GDM1 (cell line): Measurements from ENCODE around the gene USP48.
"Not testable (repeated sequence)": the region's sequence is repeated elsewhere in the genome, so short reads cannot be mapped to it uniquely, and the experiment has no call there.

Experiments used
- DNase-seq: peaks from one replicate; lab custom pipeline; 2025; lab: John Stamatoyannopoulos, UW

Gene USP48

DNA sequence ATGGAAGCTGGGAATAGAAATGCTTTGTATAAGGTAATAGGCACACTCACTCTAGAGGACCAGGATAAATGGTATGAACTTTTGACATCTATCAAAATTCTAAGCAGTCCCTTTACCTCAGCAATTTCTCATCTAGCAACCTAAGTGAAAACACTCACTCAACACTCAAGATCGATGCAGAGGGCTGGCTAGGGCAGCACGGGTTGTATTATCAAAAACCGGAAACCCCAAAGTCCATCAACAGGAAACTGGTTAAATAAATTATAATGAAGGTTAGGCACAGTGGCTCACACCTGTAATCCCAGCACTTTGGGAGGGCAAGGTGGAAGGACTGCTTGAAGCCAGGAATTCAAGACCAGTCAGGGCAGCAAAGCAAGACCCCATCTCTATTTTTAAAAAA is 9.4 kb downstream of the USP48 start:
- DNase-seq: no peak

DNA sequence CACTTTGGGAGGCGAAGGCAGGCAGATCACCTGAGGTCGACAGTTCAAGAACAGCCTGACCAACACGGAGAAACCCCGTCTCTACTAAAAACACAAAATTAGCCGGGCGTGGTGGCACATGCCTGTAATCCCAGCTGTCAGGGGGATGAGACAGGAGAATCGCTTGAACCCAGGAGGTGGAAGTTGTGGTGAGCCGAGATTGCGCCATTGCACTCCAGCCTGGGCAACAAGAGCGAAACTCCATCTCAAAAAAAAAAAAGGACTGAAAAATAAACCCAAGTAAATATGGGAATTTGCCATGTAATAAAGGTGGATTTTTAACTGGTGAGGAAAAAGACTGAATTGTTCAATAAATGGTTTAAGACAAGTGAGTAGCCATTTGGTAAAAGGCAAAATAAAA is 11.3 kb downstream of the USP48 start:
- not testable (repeated sequence) for DNase-seq

DNA sequence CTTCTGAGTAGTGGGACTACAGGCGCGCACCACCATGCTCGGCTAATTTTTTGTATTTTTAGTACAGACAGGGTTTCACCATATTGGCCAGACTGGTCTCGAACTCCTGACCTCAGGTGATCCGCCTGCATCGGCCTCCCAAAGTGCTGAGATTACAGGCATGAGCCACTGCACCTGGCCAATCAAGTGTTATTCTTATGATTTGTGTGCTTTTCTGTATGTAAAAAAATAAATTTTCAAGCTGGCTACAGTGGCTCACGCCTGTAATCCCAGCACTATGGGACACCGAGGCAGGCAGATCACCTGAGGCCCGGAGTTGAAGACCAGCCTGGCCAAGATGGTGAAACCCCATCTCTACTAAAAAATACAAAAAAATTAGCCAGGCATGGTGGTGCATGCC is 12.3 kb downstream of the USP48 start:
- not testable (repeated sequence) for DNase-seq

DNA sequence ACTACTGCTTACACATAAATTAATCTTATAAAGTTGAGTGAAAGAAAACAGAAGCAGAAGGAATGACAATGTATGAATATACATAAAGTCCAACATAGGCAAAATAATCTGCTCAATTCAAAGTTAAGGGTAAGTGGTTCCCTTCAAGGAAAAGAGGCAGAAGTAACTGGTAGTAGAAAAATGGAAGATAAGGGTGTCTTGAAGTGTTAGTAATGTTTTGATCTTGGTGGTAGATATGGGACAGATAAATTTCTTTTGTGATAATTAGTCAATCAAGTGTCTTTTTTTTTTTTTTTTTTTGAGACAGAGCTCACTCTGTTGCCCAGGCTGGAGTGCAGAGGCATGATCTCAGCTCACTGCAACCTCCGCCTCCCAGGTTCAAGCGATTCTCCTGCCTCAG is 12.7 kb downstream of the USP48 start:
- DNase-seq: no peak

DNA sequence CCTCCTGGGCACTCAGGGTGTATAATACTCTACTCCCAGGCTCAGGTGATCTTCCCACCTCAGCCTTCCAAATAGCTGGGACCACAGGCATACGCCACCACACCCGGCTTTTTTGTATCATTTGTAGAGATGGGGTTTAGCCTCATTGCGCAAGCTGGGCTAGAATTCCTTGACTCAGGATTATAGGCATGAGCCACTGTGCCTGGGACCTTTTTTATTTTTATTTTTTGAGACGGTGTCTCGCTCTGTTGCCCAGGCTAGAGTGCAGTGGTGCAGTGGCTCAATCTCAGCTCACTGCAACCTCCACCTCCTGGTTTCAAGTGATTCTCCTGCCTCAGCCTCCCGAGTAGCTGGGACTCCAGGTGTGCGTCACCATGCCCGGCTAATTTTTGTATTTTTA is 15.8 kb downstream of the USP48 start:
- DNase-seq: not testable (repeated sequence)

DNA sequence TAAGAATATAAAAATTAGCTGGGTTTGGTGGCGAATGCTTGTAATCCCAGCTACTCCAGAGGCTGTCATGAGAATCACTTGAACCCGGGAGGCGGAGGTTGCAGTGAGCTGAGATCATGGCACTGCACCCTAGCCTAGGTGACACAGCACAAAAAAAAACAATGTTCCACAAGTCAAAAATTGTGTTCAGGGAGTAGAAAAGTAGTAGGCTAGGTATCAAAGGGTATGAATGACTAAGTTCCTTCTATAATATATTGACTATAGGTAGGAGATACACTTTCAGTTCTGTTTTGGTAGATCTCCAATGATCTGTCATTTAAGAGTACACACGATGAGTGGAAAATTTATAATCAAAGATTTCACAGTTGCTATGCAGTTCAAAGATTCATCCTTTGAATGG is 16.7 kb downstream of the USP48 start:
- no peak for DNase-seq

DNA sequence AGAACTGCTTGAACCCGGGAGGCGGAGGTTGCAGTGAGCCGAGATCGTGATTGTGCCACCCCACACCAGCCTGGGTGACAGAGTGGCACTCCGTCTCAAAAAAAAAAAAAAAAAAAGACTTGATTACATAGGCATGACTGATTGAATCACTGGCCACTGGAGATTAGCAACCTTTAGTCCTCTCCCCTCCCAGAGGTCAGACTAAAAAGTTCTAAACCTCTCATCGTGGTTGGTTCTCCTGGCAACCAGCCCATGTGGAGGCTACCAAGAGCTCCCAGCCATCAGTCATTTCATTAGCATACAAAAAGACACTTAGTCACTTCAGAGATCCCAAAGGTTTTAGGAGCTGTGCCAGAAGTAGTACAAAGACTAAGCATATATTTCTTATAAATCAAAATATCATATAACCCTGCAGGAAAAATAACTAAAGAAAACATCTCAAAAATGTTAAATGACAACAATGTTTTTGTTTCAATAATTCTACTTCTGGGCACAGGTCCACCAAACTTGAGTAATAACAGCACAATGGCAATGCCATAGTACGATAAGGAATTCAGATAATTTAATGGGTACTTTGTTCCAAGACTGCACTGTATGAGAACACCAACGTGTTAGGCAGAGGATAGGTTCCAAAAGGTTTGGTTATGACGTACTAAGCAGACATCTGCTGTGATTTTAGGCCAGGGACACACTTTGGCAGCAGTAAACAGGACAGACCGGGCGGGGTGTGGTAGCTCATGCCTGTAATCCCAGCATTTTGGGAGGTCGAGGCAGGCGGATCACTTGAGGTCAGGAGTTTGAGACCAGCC is 18.1 kb downstream of the USP48 start:
- DNase-seq: no peak

DNA sequence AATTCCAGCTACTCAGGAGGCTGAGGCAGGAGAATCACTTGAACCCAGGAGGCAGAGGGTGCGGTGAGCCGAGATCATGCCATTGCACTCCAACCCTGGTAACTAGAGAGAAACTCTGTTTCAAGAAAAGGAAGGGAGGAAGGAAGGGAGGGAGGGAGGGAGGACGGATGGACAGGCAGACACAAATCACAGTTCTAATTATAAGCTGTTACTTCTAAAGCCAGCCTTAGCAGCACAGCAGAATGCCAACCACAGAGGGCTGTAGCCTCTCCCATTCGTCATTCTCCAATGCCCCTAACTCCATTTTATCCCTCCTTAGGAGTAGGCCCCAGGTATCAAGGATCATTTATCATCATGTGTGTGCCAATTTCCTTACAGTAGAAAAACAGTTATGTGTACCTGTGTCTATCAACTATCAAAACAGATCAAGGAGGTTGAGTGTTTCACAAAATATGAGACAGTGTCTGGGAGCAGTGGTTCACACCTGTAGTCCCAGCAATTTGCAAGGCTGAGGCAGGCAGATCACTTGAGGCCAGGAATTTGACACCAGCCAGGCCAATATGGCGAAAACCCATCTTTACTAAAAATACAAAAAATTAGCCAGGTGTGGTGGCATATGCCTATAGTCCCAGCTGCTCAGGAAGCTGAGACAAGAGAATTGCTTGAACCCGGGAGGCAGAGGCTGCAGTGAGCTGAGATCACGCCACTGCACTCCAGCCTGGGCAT is 19.1 kb downstream of the USP48 start:
- DNase-seq: no peak

DNA sequence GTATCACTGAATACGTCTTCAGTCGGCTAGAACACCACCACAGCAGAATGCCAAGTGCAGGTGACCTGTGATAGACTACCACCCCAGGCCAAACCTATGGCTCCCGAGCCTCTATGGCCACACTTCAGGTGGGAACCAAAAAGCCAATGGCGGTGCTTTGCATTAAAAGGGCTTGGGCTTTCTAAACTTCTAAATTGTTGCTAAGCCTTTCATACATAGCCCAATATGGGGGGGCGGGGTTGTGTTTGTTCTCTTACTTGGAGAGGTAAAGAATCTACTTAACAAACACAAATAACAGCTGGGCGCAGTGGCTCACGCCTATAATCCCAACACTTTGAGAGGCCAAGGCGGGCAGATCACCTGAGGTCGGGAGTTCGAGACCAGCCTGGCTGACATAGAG is 19.7 kb downstream of the USP48 start:
- DNase-seq: no peak

DNA sequence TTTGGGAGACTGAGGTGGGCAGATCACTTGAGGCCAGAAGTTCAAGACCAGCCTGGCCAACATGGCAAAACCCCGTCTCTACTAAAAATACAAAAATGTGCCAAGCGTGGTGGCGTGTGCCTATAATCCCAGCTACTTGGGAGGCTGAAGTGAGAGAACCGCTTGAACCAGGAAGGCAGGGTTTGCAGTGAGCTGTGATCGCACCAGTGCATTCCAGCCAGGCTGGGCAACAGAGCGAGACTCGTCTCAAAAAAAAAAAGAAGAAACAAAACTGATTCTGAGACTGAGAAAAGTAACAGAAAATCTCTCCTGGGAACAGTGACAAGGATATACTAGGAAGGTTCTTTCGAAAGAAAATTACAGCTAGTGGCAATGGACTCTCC is 20.9 kb downstream of the USP48 start:
- DNase-seq: no peak

DNA sequence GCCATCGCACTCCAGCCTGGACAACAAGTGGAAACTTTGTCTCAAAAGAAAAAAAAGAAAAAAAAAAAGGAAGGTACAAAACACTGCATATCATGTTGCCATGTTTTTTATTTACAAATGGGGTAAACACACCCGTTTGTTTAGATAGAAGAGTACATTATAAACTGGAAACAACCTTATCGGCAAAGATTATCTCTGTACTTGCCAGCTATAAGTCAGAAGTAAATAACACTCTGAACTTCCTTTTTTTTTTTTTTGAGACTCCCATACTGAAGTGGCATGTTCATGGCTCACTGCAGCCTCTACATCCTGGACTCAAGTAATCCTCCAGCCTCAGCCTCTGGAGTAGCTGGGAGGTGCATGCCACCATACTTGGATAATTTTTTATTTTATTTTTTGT is 21.9 kb downstream of the USP48 start:
- no peak for DNase-seq

DNA sequence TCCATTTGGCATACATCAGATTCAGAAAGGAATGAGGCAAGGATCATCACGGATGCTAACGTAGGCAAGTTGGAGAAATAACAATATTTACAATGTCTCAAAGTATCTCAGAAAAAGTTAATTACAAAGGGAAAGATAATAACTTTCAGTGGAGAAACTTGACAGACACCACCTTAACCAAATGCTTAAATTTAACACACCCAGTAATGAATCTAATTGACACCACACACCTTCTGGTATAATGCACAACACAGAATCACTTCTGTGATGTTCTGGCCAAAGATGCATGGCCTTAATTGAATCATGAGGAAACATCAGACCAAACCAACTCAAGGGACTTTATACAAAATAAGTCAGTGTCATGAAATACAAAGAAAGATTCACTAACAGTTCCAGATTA is 23.1 kb downstream of the USP48 start:
- no peak for DNase-seq

DNA sequence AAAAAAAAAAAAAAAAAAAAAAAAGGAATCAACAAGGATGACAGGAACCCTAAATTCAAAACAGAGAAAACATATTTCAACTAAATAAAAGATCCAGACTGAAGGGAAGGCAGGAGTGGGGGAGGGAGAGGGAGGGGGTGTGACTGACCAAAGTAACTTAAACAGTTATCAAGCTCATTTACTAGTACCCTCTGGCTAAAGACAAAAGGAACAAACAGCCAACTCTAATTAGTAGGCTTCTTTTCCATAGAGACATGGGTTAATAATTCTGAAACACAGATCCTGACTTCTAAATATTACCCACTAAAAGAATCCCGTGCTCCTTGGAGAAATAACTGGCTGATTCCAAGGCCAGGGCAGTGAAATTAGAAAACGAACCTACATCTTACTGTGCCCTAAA is 23.8 kb downstream of the USP48 start:
- no peak for DNase-seq

DNA sequence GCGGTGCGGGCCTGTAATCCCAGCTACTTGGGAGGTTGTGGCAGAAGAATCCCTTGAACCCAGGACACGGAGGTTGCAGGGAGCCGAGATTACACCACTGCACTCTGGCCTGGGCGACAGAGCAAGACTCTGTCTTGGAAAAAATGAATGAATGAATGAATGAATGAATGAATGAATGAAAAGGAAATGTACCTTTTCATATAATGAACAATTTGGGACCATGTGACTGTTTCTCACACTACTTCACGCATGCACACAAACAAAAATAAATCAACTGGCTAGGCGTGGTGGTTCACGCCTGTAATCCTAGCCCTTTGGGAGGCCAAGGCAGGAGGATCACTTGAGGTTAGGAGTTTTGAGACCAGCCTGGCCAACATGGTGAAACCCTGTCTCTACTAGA is 24.3 kb downstream of the USP48 start:
- DNase-seq: no peak

DNA sequence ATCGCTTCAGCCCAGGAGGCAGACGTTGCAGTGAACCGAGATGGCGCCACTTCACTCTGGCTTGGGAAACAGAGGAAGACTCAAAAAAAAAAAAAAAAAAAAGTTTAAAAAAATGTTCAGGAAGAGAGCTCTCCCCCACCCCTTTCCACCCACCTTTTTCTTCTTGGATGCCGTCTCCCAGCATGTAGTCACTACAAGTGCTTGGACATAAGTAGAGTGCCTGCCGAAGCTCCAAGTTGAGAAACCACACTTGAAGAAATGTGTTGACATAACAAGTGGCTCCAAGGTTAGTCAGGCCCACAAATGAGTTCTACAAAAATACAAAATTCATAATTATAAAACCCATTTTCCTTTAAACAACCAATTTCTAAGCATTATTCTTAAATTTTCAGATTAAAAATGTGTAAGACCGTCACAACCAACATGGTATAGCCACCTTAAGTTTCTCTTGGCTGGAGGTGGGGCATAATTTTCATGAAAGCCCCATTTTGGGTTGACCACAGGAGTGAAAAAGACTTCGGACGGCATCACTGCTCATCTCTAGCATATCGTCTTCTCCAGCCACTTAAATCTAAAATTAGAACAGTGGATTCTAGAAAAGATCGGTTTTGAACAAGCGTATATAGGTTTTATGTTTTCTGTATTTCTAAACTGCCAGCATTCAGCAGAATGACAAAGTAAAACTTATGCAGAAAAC is 26.4 kb downstream of the USP48 start:
- no peak for DNase-seq

DNA sequence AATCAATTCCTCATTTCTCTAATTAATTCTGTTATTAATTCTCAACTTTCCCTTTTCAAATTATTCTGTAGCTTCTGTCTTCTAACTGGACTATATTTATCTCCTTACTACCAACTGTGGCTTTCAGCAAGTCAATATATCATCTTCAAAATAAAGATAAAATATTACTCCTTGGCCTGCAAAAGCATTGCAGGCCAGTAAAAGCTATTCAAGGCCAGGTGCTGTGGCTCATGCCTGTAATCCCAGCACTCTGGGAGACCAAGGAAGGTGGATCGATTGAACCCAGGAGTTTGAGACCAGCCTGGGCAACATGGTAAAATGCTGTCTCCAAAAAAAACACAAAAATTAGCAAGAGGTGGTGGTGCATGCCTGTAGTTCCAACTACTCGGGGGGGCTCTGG is 27.9 kb downstream of the USP48 start:
- DNase-seq: no peak

DNA sequence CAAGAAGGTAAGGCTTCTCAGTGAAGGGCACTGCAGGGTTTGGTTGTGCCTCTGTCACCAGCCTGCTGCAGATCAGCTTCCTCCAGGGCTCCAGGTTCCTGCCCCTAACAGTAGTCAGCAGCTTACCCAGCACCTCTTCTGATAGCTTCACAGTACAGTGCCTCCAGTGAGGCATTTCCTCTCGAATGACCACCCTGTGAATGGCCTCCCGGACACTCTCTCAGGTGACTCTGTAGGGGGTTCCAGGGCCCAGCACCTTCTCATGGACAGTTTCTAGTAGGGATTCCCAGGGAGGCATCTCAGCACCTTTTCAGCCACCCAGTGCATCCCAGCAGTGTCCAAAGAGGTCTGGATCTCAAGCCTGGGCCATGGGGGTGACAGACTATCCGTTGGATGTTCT is 28.4 kb downstream of the USP48 start:
- no peak for DNase-seq

DNA sequence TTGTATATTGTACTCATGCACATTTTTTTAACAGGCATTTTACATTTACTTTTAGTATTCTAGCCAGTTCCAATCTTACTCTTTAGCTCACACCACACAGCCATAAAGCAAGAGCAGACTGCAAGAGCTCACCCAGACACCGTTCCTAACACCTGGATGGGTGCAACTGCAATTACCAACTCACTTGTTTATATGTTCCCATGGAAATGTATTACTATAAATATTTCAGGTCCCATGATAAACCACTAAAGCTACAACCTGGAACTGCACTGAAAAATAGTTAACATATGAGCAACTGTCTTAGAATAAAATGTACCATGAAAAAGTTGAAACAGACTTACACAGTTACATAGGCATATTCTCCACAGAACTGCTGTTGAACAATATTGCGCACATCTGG is 30.8 kb downstream of the USP48 start:
- DNase-seq: no peak

DNA sequence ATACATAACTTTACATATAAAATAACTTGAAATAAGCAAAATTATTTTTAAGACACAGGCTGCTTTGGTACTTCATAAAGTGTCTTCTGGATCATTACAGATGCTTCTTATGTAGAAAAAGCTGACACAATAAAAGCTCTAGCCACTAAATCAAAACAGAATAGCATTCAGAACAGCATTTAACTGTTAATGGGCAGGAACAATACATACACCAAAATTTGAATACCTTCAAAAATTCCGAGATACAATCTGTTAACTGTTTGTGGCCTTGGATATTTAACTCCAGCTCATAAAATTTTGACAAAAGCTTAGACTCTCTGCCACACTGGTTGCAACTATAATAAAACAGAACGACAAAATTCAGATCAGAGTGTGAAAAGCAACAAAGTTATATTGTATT is 31.7 kb downstream of the USP48 start:
- DNase-seq: no peak

DNA sequence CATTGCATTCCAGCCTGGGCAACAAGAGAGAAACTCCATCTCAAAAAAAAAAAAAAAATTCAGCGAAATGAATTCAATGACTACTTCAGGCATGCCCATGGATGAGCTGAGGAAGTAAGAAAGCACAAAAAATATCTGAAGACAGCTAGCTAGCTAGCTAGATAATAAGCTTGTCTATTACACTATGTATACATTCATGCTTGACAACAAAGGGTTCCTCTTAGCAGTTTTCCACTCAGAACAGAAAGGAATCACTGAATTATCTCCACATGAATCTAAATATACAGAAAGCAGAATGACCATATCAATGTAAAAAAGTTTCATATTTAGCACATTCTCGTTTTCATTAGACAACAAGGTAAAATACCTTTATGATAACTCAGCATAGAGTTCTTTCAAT is 32.1 kb downstream of the USP48 start:
- DNase-seq: no peak

DNA sequence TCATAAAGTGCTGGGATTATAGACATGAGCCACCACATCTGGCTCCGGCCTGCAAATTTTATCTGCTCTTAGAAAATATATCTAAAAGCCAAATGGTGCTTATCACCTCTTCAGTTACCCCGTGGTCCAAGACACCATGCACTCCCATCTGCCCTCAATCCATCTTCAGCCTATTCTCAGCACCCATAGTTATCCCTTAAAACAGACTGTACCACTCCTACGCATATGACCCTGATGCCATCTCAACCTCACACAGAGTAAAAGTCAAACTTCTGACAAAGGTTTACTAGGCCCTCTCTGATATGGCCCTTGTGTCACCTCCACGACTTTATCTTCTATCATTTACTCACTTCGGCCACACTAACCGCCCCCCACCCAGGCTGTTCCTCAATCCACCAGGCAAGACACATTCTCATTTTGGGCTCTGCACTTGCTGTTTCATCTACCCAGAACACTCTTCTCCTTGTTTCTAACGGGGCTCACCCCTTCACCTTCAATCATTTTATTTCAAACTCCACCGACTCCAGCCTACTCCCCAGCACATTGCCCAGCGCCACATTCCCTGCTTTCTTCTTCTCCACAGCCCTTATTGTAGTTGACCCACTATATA is 33.0 kb downstream of the USP48 start:
- DNase-seq: no peak

DNA sequence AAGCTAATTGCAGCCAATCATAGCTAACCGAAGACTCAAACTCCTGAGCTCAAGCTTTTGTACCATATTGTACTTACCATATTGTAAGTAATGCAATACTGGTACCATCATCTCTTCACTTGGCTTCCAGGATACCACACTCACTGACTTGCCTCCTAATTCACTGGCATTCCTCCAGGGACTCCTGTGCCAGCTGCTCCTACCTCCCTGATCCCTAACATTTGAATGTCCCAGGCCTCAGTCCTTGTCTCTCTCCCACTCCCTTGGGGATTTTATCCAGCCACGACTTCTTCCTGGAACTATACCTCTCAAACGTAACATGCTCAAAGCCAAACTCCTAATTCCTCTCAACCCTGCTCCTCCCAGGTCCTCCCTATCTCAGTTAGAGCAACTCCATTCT is 33.8 kb downstream of the USP48 start:
- no peak for DNase-seq

DNA sequence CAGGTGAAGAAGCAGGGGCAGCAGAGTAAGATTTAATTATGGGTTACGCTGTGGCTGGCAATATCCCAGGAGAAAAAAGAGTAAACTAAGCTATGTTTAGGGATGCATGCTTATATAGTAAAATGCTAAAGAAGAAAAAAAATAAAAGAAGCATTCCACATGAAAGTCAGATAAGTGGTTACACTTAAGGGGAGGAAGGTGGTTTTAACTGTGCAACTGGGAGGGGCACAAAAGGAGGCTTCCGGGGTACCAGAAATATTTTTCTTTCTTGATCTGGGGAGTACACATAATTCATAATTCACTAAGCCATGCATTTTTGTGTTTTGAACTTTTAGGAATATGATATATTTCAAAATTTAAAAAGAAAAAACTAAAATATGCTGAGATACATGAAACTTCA is 39.5 kb downstream of the USP48 start:
- DNase-seq: no peak
